Central memory CD8-positive, alpha-beta T cell (primary cell): ENCODE results near the gene PTCH2.
"Not testable (repeated sequence)": the region's sequence is repeated elsewhere in the genome, so short reads cannot be mapped to it uniquely, and the experiment has no call there.

Experiments
- ATAC-seq: fragments of 150-1000 bp; cut with Tn5 transposase; replicated peaks from 2 replicates; pipeline ENCODE4 v1.10.0; 2022; ENCODE audit warnings: mild to moderate bottlenecking, moderate FRiP score, moderate number of reproducible peaks; ENCODE audit not compliant: poor library complexity, severe bottlenecking; ENCODE audit errors: extremely low read depth
- DNase-seq, 2 donors: peaks; one replicate each; pipeline ENCODE4 v3.0.0; 2021; ENCODE audit warnings: low spot score in 2 of 2
- H3K27ac Mint-ChIP-seq: one replicate; pipeline ENCODE4 v1.8.0; 2022; ENCODE audit warnings: low read depth, mild to moderate bottlenecking, moderate library complexity, mixed read lengths
- H3K27me3 Mint-ChIP-seq: one replicate; pipeline ENCODE4 v1.8.0; 2022; ENCODE audit warnings: mixed read lengths
- H3K36me3 Mint-ChIP-seq: one replicate; pipeline ENCODE4 v1.8.0; 2022; ENCODE audit warnings: mild to moderate bottlenecking, moderate library complexity, mixed read lengths; ENCODE audit not compliant: insufficient read depth
- H3K4me1 Mint-ChIP-seq: one replicate; pipeline ENCODE4 v1.8.0; 2022; ENCODE audit warnings: mixed read lengths
- H3K4me3 Mint-ChIP-seq: one replicate; pipeline ENCODE4 v1.8.0; 2022; ENCODE audit warnings: mild to moderate bottlenecking, moderate library complexity, mixed read lengths
- H3K9me3 Mint-ChIP-seq: one replicate; pipeline ENCODE4 v1.8.0; 2022; ENCODE audit warnings: mixed read lengths

The PTCH2 gene

GRCh38 chr1:44832056-44832705 is 10.9 kb downstream of the PTCH2 start:
- Mint-ChIP-seq H3K9me3 (no peaks in the 10 kb centered on the region), H3K36me3 (no peaks in the 10 kb centered on the region), H3K27ac (no peak overlapping the region), H3K27me3 (no peaks in the 10 kb centered on the region), H3K4me3 (no peak overlapping the region), H3K4me1 (peaks cover 8% of the 10 kb centered on the region)
- no peak for DNase-seq
- no peak for ATAC-seq

GRCh38 chr1:44831516-44831915 is 11.5 kb downstream of the PTCH2 start:
- ATAC-seq (no peak), DNase-seq (no peak)
- Mint-ChIP-seq H3K4me1 (peaks cover 8% of the 10 kb centered on the region), H3K36me3 (no peaks in the 10 kb centered on the region), H3K27me3 (no peaks in the 10 kb centered on the region), H3K4me3 (no peak overlapping the region), H3K27ac (no peak overlapping the region), H3K9me3 (no peaks in the 10 kb centered on the region)

DNA sequence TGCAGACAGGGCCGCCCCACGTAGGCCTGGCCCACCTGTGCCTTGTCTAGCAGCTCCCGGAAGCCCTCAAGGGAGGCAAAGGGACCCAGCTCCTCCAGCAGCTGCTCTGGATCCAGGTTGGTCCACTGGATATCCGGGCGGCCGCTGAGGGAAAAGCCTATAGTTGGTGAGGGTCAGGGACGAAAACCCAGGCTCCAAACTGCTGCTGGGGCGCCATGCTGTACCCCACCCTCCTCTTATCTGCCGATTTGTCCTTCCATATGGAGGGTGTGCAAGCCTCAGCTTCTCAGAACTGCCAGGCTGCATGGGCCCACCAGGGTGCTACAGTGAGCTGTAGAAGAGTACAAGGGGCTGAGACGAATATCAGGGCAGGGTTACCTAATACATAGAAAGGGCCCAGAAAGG is 12.2 kb downstream of the PTCH2 start:
- Mint-ChIP-seq H3K4me1 (peaks cover 5% of the 10 kb centered on the region), H3K36me3 (no peaks in the 10 kb centered on the region), H3K27ac (no peak overlapping the region), H3K4me3 (no peak overlapping the region), H3K9me3 (no peaks in the 10 kb centered on the region), H3K27me3 (no peaks in the 10 kb centered on the region)
- ATAC-seq, result no peak
- DNase-seq, result no peak

GRCh38 chr1:44829506-44830384 is 13.3 kb downstream of the PTCH2 start:
- H3K27me3 Mint-ChIP-seq, result no peaks in the 10 kb centered on the region
- H3K27ac Mint-ChIP-seq, result no peak overlapping the region
- no peak for DNase-seq
- H3K4me1 Mint-ChIP-seq, result no peaks in the 10 kb centered on the region
- no peak overlapping the region for H3K4me3 Mint-ChIP-seq
- H3K36me3 Mint-ChIP-seq, result peaks cover 1% of the 10 kb centered on the region
- no peaks in the 10 kb centered on the region for H3K9me3 Mint-ChIP-seq
- ATAC-seq, result no peak

DNA sequence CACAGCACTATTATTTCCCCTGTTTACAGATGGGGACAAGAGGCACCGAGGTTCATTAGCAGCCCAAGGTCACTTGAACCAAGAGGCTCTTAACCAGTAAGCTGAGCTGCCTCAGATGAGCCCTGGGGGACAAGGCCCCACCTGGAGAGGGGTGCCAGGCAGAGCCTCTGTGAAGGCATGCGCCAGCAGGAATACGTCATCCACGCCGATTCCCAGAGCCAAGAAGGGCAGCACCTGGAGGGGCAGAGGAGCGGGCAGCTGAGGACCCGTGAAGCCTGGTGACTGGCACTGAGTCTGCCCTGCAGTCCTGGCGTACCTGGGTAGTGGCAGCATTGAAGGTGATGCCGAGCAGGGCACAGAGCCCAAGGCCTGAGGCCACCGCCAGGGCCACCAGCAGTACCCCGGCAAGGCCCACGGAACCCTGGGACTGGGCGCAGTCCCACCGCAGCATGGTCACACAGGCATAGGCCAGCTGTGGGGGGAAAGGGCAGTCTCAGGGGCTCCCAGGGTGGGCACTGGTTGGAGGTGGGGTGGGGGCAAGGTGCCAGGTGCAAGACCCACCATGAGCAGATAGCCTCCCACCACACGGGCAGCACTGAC is 14.1 kb downstream of the PTCH2 start:
- DNase-seq, result no peak
- Mint-ChIP-seq H3K27ac (no peak overlapping the region), H3K27me3 (no peaks in the 10 kb centered on the region), H3K9me3 (no peaks in the 10 kb centered on the region), H3K36me3 (peaks cover 2% of the 10 kb centered on the region), H3K4me3 (no peak overlapping the region), H3K4me1 (no peaks in the 10 kb centered on the region)
- no peak for ATAC-seq

DNA sequence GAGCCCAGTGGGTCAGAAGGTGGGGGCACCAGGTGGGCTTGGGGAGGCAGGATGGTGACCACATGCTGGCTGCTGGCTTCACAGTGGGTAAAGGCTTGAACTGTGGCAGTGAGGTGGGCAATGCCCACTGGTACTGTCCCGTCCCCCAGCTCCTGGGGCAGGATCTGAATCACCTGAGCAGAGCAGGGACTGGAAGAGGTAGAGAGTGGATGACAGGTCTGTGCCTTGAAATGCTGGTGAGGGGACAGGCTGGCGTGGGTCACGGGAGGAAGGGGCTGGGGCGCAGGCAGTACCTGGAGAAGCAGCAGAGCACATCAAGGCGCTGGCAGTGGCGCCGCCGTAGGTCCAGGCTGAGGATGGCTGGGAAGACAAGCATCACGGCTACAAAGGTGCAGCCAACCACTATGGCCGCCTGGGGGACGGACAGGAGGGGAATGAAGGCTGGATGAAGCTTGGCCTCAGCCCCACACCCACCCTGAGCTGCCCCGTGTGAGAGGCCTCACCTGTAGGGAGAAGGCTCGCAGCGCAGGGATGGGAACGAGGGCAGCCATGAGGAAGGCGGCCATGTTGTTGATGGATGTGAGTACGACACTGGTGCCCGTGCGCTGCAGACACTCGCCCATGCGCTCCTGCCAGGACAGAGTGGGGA is 14.9 kb downstream of the PTCH2 start:
- peaks cover 2% of the 10 kb centered on the region for H3K36me3 Mint-ChIP-seq
- no peak for ATAC-seq
- no peak overlapping the region for H3K4me3 Mint-ChIP-seq
- DNase-seq, result no peak
- H3K27me3 Mint-ChIP-seq, result no peaks in the 10 kb centered on the region
- H3K27ac Mint-ChIP-seq, result no peak overlapping the region
- no peaks in the 10 kb centered on the region for H3K9me3 Mint-ChIP-seq
- no peaks in the 10 kb centered on the region for H3K4me1 Mint-ChIP-seq

DNA sequence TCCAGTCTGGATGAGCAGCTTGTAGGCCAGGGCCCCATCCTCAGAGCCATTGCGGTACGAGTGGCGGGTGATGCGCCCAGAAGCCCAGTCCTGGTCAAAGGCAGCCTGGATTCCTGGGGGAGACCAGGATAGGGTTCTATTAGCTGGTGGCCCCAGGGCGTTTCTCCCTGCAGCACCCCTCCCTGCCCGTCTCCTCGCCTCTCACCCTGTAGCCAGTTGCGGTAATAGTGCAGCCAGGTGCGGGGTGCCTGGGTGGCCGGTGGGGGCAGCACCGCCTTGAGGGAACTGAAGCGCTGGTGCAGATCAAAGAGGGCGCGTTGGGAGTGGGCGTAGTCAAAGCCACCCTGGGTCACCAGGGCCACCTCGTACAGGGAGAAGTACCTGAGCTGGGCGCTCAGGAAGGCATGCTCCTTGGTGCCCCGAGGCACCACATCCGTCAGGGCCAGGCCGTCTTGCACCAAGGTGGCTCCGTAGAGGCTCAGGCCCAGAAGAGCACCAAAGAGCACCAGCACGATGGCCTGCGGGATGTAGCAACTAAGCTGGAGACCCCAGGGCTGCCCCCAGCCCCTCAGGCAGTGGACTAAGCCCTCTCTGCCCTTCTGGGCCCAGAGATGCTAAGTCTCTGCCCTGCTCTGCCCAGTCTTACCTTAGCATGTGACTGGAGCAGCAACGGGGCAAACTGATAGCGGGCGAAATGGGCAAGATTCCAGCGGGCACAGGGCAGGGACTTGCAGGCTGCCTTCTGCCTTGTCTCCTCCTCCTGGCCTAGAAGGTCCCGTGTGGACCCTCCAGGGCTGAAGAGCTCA is 15.7 kb downstream of the PTCH2 start:
- no peak overlapping the region for H3K27ac Mint-ChIP-seq
- no peak for DNase-seq
- no peaks in the 10 kb centered on the region for H3K27me3 Mint-ChIP-seq
- peaks cover 2% of the 10 kb centered on the region for H3K36me3 Mint-ChIP-seq
- H3K9me3 Mint-ChIP-seq, result no peaks in the 10 kb centered on the region
- H3K4me1 Mint-ChIP-seq, result no peaks in the 10 kb centered on the region
- H3K4me3 Mint-ChIP-seq, result no peak overlapping the region
- ATAC-seq, result no peak

DNA sequence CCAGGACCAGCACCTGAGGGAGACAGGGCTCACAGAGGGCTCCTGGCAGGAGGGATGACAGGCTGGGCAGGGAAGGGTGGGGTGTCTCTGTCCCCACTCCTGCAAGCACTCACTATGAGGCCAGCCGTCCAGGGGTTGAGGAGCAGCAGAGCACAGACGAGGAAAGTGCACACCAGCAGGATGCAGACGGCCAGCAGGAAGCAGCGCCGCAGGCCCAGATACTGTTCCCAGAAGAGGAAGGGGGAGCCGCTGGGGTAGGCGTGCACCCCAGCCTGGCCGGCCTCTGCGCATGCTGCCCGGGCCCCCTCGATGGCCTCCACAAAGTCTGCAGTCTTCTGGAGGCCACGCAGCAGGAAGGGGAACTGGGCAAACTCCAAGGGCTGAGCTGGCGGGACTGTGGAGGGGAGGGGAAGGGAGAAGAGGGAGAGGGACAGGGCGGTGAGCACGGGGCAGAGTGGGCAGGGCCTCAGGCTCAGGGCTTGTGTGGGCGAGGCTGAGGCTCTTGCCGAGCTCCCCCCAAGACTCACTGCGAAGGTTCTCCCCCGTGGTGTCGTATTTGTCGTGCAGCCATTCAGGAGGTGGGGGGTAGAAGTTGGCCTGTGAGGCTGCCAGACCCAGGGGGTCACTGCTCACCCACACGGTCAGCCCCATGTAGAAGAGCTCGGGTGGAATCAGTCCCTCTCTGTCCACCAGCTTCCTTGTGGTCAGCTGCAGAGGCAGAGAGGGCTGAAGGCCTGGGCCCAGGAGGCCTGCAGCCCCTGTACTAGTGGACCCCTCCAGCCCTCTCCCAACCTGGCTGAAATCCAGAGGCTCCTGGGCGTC is 16.5 kb downstream of the PTCH2 start:
- no peaks in the 10 kb centered on the region for H3K27me3 Mint-ChIP-seq
- H3K36me3 Mint-ChIP-seq, result peaks cover 2% of the 10 kb centered on the region
- no peak overlapping the region for H3K4me3 Mint-ChIP-seq
- no peaks in the 10 kb centered on the region for H3K9me3 Mint-ChIP-seq
- H3K27ac Mint-ChIP-seq, result no peak overlapping the region
- ATAC-seq (no peak), DNase-seq (no peak)
- peaks cover under 1% of the 10 kb centered on the region for H3K4me1 Mint-ChIP-seq

GRCh38 chr1:44824392-44824791 is 18.7 kb downstream of the PTCH2 start:
- not testable (repeated sequence) for H3K4me3 Mint-ChIP-seq, ATAC-seq, H3K27ac Mint-ChIP-seq

DNA sequence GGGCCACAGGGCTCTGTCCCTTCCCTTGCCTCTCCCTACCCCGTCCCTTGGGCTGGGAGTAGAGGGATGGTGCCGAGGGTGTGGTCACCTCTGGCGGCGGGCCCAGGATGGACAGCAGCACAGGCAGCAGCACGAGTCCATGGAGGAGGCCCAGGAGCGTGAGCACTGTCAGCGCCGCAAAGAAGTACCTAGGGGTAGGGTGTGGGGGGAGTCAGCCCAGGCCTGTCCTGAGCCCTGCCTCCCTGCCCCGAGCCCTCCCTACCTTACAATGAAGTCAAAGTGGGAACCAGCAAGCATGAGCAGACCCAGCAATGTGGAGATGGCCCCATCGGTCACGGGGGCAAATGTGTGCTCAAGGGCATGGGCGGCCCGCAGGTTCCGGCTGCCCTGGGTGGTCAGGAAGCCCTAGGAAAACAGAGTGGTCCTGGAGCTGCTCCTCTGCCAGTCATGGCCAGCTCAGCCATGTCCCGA is 20.0 kb downstream of the PTCH2 start:
- H3K27me3 Mint-ChIP-seq, result no peaks in the 10 kb centered on the region
- H3K27ac Mint-ChIP-seq, result no peak overlapping the region
- no peak overlapping the region for H3K4me3 Mint-ChIP-seq
- H3K9me3 Mint-ChIP-seq, result no peaks in the 10 kb centered on the region
- ATAC-seq (no peak), DNase-seq (no peak)
- peaks cover 17% of the 10 kb centered on the region for H3K36me3 Mint-ChIP-seq
- peaks cover 34% of the 10 kb centered on the region for H3K4me1 Mint-ChIP-seq

More at GRCh38 chr1:44824392-44824791, 18.7 kb downstream of the PTCH2 start:
- H3K4me1 Mint-ChIP-seq, result peaks cover 23% of the 10 kb centered on the region
- peaks cover 15% of the 10 kb centered on the region for H3K36me3 Mint-ChIP-seq
- not testable (repeated sequence) for H3K27me3 Mint-ChIP-seq, DNase-seq, H3K9me3 Mint-ChIP-seq

GRCh38 chr1:44822131-44822701 is 20.8 kb downstream of the PTCH2 start:
- no peaks in the 10 kb centered on the region for H3K27me3 Mint-ChIP-seq
- H3K9me3 Mint-ChIP-seq, result no peaks in the 10 kb centered on the region
- H3K4me1 Mint-ChIP-seq, result peaks cover 42% of the 10 kb centered on the region
- no peak overlapping the region for H3K4me3 Mint-ChIP-seq
- ATAC-seq (no peak), DNase-seq (no peak)
- no peak overlapping the region for H3K27ac Mint-ChIP-seq
- peaks cover 17% of the 10 kb centered on the region for H3K36me3 Mint-ChIP-seq
